ENCODE measurements around the gene ANO9.

The ANO9 gene

GRCh38 chr11:473962-474785 lies 32.4 kb upstream of the ANO9 start:
- H3K27ac ChIP-seq: peak overlapping the region; percentile 98
- no peak overlapping the region for H3K4me3 ChIP-seq (ENCODE audit: low read depth, low read length)
- TF ChIP-seq CTCF (IDR thresholded peaks at IDR 0.05; ENCODE audit: low read depth, low read length): no peak
- DNase-seq: peak; percentile 94
- H3K36me3 ChIP-seq: peaks cover 4% of the 10 kb centered on the region
- H3K9me3 ChIP-seq (ENCODE audit: severe bottlenecking): no peaks in the 10 kb centered on the region
- H3K27me3 ChIP-seq (ENCODE audit: insufficient read depth, low read depth, severe bottlenecking): no peaks in the 10 kb centered on the region

- Histone ChIP-seq H3K27me3 (ENCODE audit: insufficient read depth, low read depth, severe bottlenecking) (no peaks in the 10 kb centered on the region), H3K4me3 (ENCODE audit: low read depth, low read length) (no peak overlapping the region), H3K36me3 (peaks cover 4% of the 10 kb centered on the region), H3K27ac (peak overlapping the region; percentile 98), H3K9me3 (ENCODE audit: severe bottlenecking) (no peaks in the 10 kb centered on the region)
- DNase-seq: no peak
- no peak for TF ChIP-seq CTCF (IDR thresholded peaks at IDR 0.05; ENCODE audit: low read depth, low read length)
Measured at GRCh38 chr11:473415-473814, 31.6 kb upstream of the ANO9 start.

- Histone ChIP-seq H3K4me3 (ENCODE audit: low read depth, low read length) (no peak overlapping the region), H3K9me3 (ENCODE audit: severe bottlenecking) (no peaks in the 10 kb centered on the region), H3K36me3 (peaks cover 4% of the 10 kb centered on the region), H3K27ac (peak overlapping the region; percentile 98), H3K27me3 (ENCODE audit: insufficient read depth, low read depth, severe bottlenecking) (no peaks in the 10 kb centered on the region)
- no peak for DNase-seq
- TF ChIP-seq CTCF (IDR thresholded peaks at IDR 0.05; ENCODE audit: low read depth, low read length): no peak
Measured at GRCh38 chr11:472816-473215, 31.0 kb upstream of the ANO9 start.

- no peak for DNase-seq
- Histone ChIP-seq H3K4me3 (ENCODE audit: low read depth, low read length) (no peak overlapping the region), H3K36me3 (peaks cover 4% of the 10 kb centered on the region), H3K27me3 (ENCODE audit: insufficient read depth, low read depth, severe bottlenecking) (no peaks in the 10 kb centered on the region), H3K27ac (peak overlapping the region; percentile 98), H3K9me3 (ENCODE audit: severe bottlenecking) (no peaks in the 10 kb centered on the region)
- peak; percentile 29; the same call in 1 of the 2 replicates for TF ChIP-seq CTCF (IDR thresholded peaks at IDR 0.05; ENCODE audit: low read depth, low read length)
Measured at GRCh38 chr11:472272-472671, 30.5 kb upstream of the ANO9 start.

- H3K4me3 ChIP-seq (ENCODE audit: low read depth, low read length): no peak overlapping the region
- no peak overlapping the region for H3K27ac ChIP-seq
- DNase-seq: no peak
- TF ChIP-seq CTCF (IDR thresholded peaks at IDR 0.05; ENCODE audit: low read depth, low read length): no peak
- H3K36me3 ChIP-seq: peaks cover 4% of the 10 kb centered on the region
- H3K27me3 ChIP-seq (ENCODE audit: insufficient read depth, low read depth, severe bottlenecking): no peaks in the 10 kb centered on the region
- no peaks in the 10 kb centered on the region for H3K9me3 ChIP-seq (ENCODE audit: severe bottlenecking)
Measured at GRCh38 chr11:471468-472145, 29.8 kb upstream of the ANO9 start.
